Activated T-helper 1 cell treated with Interleukin-2 at 50 U/mL for 16 hours (primary cell): ENCODE results near the gene SLC25A43.

Experiments used
- DNase-seq: peaks from one replicate; pipeline ENCODE4 v3.0.0-alpha.2; 2020; ENCODE audit warnings: low read depth

SLC25A43 gene

DNA sequence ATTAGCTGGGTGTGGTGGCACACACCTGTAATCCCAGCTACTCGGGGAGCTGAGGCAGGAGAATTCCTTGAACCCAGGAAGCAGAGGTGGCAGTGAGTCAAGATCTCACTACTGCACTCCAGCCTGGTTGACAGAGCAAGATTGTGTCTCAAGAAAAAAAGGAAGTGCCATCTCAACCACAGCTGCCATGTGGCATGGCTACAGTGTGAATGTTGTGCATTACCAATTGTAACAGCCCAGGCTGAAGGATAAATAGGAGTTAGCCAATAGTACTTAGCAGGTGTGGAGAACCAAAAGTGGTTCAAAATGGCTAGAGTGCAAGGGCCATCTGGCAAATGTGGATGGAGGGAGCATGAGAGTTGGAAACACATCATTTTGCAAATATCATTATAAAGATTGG, 98.0 kb downstream of the SLC25A43 start:
- DNase-seq: no peak

DNA sequence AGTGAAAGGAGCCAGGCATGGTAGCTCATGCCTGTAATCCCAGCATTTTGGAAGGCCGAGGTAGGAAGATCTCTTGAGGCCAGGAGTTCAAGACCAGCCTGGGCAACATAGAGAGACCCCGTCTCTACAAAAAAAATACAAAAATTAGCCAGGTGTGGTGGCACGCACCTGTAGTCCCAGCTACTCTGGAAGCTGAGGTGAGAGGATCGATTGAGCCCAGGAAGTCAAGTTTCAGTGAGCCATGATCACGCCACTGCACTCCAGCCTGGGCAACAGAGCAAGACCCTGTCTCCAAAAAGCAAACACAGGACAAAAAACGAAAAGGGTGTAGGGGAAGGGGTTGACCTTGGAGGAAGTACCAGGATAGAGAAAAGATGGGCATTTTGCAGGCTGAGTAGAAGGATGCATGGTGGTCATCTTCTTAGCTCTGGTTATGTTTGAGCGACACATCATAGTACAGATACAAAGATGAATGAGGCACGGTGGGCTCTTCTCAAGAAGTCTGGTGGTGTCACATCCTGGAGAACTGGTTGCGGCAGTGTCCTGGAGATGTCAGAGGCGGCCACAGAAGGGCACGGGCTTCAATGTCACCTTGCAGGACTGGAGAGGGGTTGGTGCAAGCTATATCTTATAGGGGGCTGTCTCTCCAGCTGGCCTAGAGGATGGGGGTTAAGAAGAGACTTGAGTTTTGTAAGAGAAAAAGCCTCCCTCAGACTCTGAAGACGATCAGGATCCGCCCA, 101.1 kb downstream of the SLC25A43 start:
- no peak for DNase-seq

- no peak for DNase-seq
Measured at GRCh38 chrX:119501511-119502148, 102.5 kb downstream of the SLC25A43 start.

DNA sequence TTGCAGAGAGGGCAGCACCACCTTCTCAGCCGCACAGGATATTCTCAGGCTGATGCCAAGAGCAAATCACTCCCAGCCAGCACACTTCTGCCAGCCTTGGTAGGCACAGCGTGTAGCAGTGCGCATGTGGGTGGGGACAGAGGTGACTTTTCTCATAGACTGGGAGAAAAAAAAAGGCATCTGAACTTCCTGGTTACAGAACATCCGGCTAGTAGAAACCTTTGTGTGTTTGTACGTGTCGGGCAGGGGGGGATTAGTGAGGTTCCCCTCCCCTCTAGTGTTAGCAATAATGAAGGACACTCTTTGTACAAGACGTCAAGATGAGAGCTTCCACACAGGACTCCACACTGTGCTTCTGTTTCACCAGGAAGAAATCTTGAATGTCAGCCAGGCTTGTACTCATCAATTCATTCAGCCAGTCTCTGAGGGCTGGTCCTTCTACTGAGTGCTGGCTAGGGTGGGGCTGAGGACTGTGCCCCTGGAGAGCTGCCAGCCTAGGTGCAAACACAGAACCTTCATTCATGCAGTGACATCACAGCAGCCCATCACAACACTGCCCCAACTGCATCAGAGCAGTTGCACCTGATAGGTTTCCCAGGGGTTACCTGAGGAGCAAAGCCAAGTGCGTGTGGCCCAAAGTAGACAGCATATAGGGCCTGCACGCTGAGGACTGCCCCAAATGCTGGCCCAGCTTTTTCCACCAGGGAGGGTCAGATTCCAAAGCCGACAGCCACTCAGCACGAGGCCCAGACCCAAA, 103.8 kb downstream of the SLC25A43 start:
- DNase-seq: no peak

DNA sequence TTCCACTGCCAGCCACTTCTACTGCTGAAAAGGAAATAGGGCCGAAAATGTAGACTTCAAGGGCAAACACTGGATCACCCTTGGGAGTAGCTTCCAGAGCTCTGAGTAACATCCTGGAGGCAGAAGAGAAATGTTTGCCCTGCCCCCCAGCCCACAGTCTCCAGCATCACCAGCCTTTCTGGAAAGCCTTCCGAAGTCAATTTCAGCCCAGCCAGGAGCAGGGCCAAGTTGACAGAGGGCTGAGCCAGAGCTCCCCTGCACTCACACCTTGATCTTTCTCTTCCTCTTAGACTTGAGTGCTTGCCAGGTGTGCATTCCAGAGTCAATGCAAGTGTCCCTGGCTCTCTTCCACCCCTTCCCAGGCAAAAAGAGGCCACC, 104.3 kb downstream of the SLC25A43 start:
- DNase-seq: no peak
